Stimulated activated CD4-positive, alpha-beta T cell treated with anti-CD3 and anti-CD28 coated beads, Interleukin-1b, Interleukin-23, amount 100 ng/mL, for 24 hours (primary cell): Measurements from ENCODE around the gene AJUBA.
"Not testable (repeated sequence)": the region's sequence is repeated elsewhere in the genome, so short reads cannot be mapped to it uniquely, and the experiment has no call there.

ENCODE experiments used
- DNase-seq, 4 experiments: peaks; one replicate each; pipeline ENCODE4 v3.0.0-alpha.2; 2020; ENCODE audit warnings: low read depth in 4 of 4, low spot score in 1 of 4

The AJUBA gene

DNA sequence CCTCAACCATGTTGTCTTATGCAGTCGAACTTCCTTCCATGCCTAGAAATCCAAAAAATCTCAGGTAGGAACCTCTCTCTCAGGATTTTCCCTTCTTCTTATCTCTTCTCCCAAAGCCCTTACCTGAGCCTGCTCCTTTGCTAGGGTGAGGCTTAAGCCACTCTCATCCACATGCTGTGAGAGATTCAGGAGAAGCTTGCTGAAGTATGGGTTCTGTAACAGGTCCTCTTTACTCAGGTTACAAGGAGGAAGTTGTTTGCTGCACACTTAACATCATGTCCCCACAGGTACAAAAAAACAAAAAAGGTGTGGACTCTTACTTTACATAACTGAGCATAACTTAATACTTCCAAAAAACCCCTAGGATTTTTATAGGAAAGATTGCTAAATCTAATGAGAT, 29.9 kb downstream of the AJUBA start:
- DNase-seq, result no peak

DNA sequence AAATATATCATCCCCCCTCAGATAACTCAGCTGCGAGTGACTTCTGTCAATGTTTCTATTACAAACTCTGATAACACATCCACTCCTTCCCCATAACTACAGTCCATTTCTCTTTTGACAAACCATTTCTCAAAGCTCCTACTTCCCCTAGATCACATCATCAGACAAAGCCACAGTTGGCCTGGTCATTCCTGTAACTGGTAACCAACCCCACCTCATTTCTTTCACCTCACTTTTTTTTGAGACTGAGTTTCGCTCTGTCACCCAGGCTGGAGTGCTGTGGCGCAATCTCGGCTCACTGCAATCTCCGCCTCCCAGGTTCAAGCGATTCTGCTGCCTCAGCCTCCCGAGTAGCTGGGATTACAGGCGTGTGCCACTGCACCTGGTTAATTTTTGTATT, 30.6 kb downstream of the AJUBA start:
- not testable (repeated sequence) for DNase-seq

DNA sequence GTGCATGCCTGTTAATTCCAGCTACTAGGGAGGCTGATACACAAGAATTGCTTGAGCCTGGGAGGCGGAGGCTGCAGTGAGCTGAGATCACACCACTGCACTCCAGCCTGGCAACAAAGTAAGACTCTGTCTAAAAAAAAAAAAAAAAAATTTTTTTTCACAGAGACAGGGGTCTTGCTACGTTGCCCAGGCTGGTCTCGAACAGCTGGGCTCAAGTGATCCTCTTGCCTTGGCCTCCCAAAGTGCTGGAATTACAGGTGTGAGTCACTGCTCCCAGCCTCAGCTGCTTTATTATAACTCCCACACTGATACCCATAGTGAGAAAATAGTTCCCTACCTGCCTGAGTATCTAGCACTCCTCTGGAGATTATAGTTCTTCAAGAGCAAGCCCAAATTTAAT, 36.7 kb downstream of the AJUBA start:
- no peak for DNase-seq

DNA sequence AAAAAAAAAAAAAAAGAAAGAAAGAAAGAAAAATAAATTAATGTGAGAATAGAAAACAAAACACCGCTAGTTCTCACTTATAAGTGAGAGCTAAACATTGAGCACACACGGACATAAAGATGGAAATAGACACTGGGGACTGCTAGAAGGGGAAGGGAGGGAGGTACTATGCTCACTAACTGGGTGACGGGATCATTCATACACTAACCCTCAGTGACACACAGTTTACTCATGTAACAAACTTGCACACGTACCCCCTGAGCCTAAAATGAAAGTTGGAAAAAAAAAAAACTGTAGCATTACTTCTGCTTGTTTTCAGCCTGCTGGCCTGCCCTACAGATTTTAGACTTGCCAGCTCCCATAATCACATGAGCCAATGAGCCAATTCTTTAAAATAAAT, 42.7 kb downstream of the AJUBA start:
- no peak for DNase-seq

DNA sequence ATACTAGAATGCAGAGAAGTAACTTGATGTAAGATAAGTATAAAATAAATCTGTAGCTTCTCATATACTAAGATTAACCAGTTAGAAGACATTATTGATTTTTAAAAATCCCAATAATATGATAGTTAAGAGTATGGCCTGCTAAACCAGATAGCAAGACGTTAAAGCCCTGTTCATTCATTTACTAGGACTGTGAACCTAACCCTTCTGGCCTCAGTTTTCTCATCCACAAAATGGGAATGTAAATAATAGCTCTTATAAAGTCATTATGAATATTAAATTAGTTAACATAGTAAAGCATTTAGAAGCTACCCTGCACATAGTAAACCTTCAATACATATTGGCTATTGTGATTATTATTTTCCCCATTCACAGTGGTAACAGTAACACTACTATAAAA, 47.2 kb downstream of the AJUBA start:
- DNase-seq, result no peak

DNA sequence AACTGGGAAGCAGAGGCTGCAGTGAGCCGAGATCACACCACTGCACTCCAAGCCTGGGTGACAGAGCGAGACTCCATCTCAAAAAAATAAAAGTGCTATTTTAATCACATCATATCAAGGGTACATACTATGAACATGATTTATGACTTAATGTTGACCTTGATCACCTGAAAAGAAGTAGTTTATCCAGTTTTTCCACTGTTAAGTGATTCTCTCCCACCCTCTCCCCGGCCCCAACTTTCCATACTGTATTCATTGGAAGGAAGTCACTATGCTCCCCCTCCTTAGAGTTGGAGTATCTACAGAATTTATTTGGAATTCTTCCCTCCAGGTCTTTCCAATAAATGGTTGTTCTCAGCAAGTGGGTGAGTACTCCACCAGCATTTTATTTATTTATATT, 50.2 kb downstream of the AJUBA start:
- DNase-seq, result no peak

DNA sequence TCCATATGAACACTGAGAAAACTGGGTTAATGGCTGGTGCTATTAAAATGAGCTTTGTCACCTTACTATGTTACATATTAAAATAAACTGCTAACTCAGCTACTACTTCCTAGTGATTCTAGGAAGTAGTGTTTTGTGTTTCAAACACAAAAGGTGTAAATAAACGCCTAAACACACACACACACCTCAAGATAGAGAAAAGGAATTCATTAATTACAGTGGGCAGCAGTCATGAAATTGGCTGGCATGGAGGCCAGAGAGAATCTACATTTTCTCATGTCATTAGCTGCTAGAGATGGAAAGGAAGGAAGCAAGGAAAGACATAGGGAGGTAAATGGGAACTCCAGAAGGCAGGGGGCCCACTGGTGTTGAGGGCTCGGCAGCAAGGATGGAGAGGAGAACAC, 52.4 kb downstream of the AJUBA start:
- DNase-seq, result no peak

DNA sequence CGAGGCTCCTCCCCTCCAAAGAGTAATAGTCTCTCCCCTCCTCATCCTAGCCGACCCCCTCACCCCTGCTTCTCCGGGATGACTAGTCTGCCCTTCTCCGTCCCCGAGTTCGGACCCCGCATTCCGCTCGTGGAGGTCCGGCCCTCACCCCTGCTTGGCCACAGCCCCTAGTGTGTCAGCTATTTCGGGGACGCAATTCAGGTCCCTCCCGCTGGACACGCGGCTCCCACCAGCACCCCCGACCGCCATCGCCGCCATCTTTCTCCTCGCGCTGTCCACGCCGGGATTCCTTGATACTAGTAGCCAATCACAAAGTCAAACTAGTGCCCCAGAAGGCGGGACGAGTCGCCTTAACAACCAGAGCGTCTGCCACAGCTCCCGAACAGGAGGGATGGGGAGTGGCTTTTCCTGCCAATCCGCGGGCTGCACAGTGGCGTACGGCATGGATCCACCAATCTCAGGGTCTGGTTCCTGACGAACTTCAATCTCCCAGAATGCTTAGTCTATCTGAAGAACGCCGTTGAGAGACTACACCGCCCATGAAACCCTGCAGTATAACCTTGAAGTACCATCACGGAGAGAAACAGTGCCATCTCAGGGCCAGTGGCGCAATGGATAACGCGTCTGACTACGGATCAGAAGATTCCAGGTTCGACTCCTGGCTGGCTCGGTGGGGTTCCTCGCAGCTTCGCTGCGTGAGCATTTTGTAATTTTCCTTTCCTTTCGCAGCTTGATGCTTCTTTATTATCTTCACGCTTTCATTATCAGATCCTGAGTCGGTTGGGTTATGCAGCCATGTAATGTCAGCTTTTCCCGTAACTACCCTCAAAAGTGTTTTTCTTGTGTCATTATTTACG, 53.0 kb downstream of the AJUBA start, which contains the start of gene PRMT5:
Gene PRMT5 (minus strand): TSS at position 273 of the 857 bp plus-strand sequence. CDS start 15 bp downstream, at position 258.
- peak; percentile 91 to 96 (median 96) for DNase-seq

DNA sequence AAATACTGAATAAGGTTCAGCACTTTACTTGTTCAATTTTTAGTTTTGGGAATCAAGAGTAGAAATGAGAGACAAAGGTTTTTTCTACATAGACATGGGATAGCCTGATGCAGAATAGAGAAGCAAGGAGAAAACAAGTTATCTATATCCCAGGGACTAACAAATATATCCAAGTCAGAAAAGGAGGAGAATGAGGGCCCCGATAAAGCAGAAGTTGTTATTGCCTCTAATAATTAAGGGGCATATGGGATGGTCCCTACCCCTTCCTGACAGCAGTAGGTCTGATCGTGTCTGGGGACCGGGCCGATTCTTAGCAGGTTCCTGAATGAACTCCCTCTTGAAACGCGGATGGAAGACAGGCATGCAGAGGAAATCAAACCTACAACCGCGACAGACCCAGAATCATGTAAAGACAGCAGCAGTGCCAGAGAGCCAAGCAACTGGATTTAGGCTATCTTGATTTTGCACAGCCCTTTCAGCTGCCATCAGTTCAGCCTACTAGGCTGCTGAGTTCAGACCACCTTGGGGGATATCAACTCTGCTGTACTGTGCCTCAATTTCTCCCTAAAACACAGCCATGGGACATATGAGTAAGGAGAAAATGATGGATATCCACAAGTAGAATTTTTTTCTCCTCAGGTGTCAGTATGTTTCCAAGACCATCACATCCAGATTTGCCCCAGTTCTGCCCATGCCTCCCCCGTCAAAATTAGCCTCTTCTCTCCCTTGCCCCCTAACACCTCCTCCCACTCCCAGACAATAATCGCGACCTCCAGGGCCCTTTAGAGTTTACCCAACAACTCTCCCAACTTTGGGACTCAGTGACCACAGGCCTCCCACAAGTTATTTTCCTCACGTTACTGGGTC, 53.9 kb downstream of the AJUBA start:
- DNase-seq, result no peak

GRCh38 chr14:22926316-22926715, 56.0 kb downstream of the AJUBA start:
- DNase-seq, result no peak

DNA sequence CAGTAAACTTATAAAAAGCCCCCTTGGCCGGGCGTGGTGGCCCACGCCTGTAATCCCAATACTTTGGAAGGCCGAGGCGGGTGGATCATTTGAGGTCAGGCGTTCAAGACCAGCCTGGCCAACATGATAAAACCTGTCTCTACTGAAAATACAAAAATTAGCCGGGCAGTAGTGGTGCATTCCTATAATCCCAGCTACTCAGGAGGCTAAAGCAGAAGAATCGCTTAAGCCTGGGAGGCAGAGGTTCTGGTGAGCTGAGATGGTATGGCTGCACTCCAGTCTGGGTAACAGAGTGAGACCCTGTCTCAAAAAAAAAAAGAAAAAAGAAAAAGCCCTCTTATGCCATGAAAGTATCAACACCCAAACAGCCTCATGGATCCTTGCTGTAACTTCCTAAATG, 56.8 kb downstream of the AJUBA start:
- no peak for DNase-seq

GRCh38 chr14:22923746-22924145, 58.6 kb downstream of the AJUBA start:
- DNase-seq, result no peak

- DNase-seq, result no peak
Observed at GRCh38 chr14:22922294-22922693, 60.1 kb downstream of the AJUBA start.
